HPDE6-E6E7 (cell line): ENCODE data around the gene AARS1.
"Not testable (repeated sequence)": the region's sequence is repeated elsewhere in the genome, so short reads cannot be mapped to it uniquely, and the experiment has no call there.

Experiments
- DNase-seq: peaks from one replicate; pipeline ENCODE4 v3.0.0; 2011; ENCODE audit warnings: missing footprints; ENCODE audit errors: extremely low spot score

AARS1 gene

DNA sequence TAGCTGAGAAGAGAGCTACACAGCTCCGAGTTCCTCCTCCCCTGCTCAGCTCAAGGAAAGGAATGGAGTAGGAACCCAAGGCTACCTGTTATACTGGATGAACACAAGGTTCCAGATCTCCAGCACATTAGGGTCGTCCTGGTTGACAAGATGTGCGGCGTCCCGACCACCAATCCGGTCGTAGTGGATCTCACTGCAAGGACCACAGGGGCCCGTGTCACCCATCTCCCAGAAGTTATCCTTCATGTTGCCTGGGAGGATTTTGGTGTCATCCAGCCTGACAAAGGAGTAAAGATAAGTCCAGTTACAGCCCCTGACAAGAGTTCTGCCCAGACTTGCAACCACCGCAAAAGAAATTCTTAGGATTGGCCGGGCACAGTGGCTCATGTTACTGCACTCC lies 17.6 kb downstream of the AARS1 start:
- DNase-seq: no peak

GRCh38 chr16:70270176-70270575 lies 19.1 kb downstream of the AARS1 start:
- DNase-seq: no peak

DNA sequence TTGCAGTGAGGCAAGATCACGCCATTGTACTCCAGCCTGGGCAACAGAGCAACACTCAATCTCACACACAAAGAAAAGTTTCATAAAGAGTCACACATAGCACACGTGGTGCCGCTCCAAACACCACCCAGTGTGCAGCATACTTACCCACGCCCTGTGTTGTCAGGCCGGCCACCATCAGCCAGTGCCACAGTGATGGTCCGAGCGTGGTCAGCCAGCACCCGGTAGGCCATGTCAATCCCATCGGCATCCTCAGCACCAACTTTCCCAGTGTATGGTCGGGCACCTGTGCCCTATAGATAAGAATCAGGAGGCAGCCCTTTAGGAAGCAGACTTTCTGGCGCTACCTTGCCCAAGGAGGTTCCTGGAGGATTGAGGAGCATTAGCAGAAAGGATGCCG lies 19.8 kb downstream of the AARS1 start:
- DNase-seq: no peak

GRCh38 chr16:70267922-70268321 lies 21.4 kb downstream of the AARS1 start:
- not testable (repeated sequence) for DNase-seq

DNA sequence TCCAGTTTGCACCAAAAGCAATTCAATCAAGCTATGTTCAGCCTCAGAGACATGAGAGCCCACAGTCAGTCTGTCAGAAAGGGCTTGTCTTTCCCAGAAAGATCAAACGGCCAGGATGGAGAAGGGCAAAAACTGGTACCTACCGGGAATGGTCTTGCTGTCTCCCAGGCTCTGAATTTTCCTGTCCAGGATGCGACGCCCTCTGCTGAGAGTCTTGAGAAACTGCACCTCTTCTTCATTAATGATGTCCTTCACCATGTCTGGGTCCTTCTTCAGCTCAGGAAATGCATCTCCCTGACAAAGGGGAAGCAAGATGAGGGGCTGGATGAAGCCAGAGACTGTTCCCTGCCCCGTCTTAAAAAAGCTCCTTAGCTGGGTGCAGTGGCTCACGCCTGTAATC lies 21.8 kb downstream of the AARS1 start:
- no peak for DNase-seq

GRCh38 chr16:70259903-70260302 lies 29.4 kb downstream of the AARS1 start:
- not testable (repeated sequence) for DNase-seq

- no peak for DNase-seq
These were observed 30.4 kb downstream of the AARS1 start for GRCh38 chr16:70258946-70259345.

DNA sequence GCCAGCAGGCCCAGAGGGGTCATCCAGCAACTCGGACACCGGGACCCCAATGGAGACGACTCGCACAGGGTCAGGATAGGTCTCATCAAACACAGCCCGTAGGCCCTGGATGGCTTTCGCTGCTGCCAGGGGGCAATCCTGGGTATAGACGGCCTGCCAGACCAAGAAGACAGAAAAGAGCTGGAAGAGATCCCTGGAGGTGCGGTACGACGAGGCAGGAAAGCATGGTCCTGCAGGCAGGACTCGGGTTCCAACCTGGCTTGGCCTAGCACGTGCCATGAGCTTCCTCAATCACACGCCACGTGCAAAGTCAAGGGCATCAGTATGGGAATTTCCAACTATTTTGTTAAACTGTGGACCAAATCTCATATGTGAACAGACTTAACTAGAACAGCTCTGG lies 31.2 kb downstream of the AARS1 start:
- no peak for DNase-seq

DNA sequence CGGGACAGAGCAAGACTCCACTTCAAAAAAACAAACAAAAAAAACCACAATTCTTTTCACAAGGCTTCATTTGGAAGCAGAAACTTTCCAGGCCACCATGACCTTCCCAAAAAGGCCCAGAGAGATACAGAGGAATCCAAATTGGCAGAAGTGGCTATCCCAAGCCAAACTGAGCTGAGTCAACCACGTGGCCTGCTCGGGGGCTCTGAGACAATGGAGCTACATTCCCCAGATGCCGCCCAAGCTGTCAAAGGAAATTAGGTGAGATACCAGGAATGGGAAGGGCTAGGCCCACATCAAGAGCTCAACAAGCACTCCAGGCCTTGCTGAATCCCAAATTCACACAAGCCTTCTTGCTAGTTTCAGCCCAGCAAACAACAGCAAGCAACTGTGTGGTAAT lies 31.9 kb downstream of the AARS1 start:
- no peak for DNase-seq

DNA sequence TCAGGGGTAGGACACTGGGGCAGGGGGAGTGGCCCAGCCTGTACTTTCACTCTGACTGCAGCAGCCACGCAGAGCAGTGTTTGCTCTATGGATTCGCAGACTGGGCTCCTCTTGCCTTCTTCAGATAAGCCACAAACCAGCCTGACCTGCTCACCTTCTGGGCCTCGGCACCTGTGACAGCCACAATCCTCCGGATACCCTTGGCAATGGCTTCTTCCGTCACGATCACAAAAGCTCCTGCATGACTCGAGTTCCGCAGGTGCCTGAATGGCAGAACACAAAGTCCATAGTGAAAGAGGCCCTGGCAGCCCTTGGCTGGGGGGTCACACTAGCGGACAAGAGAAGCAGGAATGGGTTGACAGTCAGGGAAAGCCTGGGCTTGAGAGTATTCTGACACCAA lies 33.7 kb downstream of the AARS1 start:
- DNase-seq: no peak

- no peak for DNase-seq
These were observed 34.4 kb downstream of the AARS1 start for GRCh38 chr16:70254965-70255286.

GRCh38 chr16:70254180-70254964 lies 34.9 kb downstream of the AARS1 start:
- no peak for DNase-seq

GRCh38 chr16:70253291-70254106 lies 35.8 kb downstream of the AARS1 start:
- DNase-seq: no peak

- DNase-seq: no peak
These were observed 36.8 kb downstream of the AARS1 start for GRCh38 chr16:70252355-70252988.

- peak; percentile 98 for DNase-seq
These were observed 37.5 kb downstream of the AARS1 start, which contains the start of gene EXOSC6 for GRCh38 chr16:70251629-70252354. Gene EXOSC6, minus strand, starts transcription at chr16:70251940. Its CDS starts 40 bp downstream, at chr16:70251900.

DNA sequence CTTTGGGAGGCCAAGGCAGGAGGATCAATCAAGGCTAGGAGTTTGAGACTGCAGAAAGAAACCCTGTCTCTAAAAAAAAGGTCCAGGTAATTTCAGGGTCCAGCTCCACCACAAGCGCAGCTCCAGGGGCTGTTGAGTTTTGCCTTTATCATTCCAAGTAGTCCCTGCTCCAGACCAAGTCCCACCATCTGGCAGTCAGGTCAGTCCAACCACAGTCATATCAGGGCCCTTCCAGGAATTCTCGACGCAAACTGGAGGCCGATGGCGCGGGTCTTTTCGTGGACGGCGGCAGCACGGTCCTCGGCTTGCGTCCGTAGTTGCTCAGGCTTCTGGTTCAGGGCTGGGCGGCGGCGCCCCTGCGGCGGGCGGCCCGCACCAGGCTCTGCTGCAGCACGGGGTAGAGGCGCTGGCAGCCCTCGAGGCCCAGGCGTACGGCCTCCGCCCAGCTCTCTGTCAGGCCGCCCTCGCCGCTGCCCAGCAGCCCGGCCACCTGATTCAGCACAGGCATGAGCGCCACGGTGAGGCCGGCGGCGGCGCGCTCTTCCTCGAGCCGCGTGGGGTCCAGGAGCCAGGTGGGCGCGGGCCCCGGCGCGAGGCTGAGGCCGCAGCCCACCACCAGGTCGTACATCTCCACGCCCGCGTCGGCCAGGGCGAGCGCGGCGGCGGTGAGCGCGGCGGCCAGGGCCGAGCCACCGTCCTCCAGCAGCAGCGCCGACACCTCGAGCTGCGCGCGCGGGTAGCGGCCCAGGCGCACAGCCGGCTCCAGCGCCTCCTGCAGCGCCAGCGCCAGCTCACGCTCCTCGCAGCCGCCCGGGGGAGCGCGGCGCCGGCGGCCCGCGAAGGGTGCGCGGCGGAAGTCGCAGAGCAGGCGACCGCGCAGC lies 38.3 kb downstream of the AARS1 start:
- peak; percentile 52 for DNase-seq

- DNase-seq: not testable (repeated sequence)
These were observed 39.6 kb downstream of the AARS1 start for GRCh38 chr16:70249697-70250096.

- DNase-seq: not testable (repeated sequence)
These were observed 50.5 kb downstream of the AARS1 start for GRCh38 chr16:70238773-70239172.

DNA sequence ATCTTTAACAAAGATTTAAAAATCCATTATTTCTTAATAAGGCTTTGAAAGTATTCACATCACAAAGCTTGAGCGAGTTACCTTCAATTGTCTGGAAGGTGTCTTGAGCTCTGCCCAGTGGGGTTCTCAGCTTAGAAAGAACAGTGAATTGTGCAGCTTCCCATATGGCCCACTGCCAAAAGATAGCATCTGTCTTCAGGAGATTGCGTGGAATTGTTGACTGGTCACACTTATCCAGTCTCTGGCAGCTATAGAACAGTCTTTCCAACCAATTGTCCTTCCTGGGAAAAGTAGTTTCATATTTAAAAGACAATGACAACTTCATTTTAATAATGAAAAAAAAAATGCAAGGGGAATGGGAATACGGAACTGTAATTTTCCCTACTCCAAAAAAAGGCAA lies 57.5 kb downstream of the AARS1 start:
- not testable (repeated sequence) for DNase-seq

DNA sequence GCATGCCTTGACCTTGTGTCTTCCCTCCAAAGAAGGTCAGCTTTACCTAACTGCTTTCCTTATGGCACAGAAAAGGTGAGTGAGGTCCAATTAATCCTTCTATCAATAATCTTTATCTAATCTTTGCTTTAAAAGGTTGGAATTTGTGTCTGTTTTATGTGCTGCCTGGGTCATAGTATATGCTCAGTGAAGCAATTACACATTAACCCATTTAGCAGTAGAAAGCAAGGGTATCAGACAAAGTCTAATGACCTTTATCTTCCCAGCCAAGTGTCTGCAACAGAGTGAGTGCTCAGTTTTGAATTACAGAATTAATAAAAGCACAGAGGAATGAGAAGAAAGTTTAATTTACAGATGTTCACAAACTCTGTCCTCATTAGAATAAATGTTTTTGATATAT lies 63.3 kb downstream of the AARS1 start:
- DNase-seq: not testable (repeated sequence)

GRCh38 chr16:70225430-70225829 lies 63.9 kb downstream of the AARS1 start:
- DNase-seq: not testable (repeated sequence)
